Kidney tubule cell (primary cell): Measurements from ENCODE around the gene LMNTD2.

Source experiments
- DNase-seq: peaks from one replicate; pipeline ENCODE4 v3.0.0-alpha.2; 2018; ENCODE audit warnings: low spot score

The LMNTD2 gene

DNA sequence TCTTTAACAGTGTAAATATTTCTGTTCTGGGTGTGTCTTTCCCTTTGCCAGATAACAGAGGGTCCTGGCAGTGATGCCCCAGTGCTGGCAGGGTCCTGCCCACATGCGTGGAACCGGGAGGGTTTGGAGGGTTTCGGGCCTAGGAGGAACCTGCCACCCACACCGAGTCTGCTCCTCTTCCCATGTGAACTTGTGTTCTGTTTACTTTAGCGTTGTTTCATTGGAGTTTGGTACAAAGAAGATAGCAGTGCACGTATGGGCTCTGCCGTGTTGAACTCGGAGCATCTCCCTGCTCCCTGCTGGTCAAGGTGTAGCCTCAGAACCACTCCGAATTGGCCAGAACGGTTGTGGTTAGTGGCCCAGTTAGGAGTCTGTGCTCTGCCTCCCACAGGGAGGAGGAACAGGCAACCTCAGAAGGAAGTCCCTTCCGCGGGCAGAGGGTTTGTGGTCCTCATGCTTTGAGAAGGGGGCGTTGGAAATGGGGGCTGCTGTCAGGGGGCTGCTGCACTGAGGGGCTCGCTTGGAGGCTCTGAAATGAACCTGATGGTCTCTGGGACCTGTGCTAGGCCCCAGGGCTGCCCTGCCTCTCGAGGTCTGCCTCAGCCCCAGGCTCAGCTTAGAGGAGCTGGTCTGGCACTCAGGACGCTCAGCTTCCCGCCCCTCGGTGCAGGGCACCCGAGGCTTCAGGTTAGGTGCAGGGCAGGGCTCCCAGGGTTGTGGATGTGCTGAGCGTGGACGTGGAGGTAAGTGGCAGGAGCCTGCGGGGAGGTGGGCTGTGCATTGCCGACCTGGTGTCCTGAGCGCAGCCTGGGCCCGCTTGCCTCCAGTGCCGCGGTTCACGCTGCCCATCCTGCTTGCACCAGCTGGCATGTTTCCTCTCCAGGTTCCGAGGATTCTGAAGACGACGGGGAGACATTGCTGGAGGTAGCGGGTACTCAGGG lies 26.1 kb upstream of the LMNTD2 start:
- no peak for DNase-seq

- no peak for DNase-seq
Observed at GRCh38 chr11:584287-584686, 23.7 kb upstream of the LMNTD2 start.

DNA sequence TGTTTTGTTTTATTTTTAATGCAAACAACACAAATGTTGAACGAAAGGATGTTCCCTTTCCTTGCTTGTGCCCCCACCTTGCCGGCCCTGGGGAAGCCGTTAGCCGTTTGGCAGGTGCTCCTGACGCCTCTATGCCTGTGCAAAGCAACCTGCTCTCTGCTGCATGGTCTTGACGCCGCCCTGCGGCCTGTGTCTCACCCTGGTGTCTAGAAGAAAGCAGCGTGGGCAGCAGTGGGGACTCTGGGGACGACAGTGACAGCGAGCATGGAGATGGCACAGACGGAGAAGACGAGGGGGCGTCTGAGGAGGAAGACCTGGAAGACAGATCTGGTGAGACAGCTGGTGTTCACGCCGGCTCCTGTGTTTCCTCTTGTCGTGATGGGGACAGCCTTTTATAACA lies 21.2 kb upstream of the LMNTD2 start:
- no peak for DNase-seq

DNA sequence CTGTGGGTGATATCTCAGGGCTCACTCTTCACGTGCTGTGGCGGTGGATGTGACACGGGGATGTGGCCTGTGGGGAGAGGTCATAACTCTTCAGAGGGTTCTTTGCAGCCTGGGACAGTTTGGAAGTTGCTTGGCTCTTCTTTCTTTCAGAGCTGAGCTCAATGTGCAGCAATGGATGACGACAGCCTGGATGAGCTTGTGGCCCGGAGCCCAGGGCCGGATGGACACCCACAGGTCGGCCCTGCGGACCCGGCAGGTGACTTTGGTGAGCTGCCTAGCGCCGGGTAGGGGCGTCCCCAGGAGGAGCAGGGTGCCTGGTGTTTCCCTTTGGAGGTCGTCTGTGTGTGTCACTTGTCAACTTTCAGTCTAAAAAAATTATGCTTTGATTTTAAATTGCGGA lies 20.8 kb upstream of the LMNTD2 start:
- no peak for DNase-seq

- peak; percentile 53 for DNase-seq
Observed at GRCh38 chr11:579830-580601, 19.5 kb upstream of the LMNTD2 start.

DNA sequence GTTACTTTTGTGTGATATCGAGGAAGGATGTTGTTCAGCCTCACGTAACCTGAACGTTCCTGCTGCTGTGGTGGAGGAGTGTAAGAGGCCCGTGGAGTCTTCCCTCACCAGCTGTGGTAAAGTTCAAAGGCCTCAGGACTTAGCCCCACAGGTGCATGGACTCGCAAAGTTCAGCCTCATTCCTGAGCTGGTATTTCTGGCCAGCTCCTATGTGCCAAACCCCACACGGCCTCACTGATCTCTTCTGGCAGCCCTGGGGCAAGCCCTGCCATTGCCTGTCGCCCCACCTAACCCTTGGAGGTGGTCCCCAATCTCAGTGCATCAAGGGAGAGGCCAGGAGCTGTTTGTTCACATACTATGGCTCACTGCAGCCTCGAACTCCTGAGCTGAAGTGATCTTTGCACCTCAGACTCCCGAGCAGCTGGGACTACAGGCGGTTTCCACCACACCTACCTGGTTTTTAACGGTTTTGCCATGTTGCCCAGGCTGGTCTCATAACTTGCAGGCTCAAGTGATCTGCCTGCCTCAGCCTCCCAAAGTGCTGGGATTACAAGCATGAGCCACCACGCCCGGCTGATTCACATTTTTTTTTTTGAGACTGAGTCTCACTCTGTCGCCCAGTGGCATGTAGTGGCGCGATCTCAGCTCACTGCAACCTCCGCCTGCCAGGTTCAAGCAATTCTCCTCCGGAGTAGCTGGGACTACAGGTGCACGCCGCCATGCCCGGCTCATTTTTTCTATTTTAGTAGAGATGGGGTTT lies 17.9 kb upstream of the LMNTD2 start:
- DNase-seq: peak; percentile 43

- DNase-seq: no peak
Observed at GRCh38 chr11:577611-577894, 17.0 kb upstream of the LMNTD2 start.

DNA sequence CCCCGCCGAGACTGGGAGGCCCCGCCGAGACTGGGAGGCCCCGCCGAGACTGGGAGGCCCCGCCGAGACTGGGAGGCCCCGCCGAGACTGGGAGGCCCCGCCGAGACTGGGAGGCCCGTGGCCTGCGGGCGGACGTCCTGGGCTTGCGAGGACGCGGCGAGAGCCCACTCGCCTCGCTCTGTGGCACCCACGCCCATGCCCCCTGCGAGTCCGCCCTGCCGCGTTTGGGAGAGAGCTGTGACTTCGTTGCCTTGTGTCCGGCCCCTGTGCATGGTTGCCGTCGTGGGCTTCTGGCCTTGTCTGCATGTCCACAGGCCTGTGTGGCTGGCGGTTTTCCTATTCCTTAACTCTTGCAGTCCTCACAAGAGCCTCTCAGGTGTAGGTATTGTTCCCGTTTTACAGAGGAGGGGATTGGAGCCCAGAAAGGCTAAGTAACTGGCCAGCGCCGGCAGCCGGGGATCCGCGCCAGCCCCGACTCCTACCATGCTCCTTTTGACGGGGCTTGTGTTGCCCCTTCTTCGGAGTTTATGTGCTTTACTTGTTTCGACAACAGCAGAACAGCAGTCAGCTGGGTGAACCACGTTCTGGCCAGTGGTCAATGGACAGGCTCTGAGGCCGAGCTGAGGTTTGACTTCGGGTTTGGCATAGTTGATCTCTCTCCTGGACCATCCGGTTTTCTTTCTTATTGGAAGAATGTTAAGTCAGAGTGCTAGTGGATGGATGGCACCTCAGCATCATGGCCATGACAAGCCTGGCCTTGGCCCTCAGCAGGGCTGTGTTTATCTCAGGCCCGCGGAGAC lies 16.5 kb upstream of the LMNTD2 start:
- DNase-seq: peak; percentile 10

DNA sequence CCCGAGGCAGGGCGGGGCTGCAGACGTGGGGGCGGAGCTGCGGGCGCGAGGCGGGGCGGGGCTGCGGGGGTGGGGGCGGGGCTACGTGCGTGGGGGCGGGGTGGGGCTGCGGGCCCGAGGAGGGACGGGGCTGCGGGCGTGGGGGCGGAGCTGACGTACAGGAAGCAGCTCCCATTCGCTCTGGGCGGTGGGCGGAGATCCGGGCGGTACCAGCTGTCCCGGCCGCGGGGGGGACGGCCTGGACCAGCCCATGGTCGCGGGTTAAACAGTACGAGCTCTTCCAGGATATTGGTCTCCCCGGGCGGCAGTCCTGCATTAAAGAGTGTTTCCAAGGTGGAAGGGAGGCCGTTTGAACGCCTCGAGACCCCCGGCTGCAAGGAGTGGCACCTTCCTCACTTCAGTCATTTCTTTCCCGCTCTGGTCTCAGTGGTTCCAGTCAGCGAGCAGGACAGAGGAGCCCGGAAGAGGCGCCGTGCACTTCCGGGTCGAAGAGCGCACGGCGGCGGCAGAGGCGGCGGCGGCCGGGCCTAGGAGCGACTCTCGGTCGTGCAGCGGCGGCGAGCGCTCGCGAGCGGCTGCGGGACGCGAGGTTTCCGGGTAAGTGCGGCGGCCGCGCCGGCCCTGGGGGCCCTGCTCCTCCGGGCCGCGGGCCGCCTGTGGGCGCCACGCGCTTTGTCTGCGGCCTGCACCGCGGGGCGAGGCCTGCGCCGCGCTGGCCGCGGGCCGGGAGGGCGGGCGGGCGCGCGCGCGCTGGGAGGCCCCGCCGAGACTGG lies 15.6 kb upstream of the LMNTD2 start, which contains the start of gene PHRF1:
PHRF1 (plus strand) TSS at position 475 of the 773 bp plus-strand sequence. CDS start 5,043 bp downstream, outside the sequence.
- peak; percentile 94 for DNase-seq

- peak; percentile 78 for DNase-seq
Observed at GRCh38 chr11:575313-575995, 14.9 kb upstream of the LMNTD2 start.

DNA sequence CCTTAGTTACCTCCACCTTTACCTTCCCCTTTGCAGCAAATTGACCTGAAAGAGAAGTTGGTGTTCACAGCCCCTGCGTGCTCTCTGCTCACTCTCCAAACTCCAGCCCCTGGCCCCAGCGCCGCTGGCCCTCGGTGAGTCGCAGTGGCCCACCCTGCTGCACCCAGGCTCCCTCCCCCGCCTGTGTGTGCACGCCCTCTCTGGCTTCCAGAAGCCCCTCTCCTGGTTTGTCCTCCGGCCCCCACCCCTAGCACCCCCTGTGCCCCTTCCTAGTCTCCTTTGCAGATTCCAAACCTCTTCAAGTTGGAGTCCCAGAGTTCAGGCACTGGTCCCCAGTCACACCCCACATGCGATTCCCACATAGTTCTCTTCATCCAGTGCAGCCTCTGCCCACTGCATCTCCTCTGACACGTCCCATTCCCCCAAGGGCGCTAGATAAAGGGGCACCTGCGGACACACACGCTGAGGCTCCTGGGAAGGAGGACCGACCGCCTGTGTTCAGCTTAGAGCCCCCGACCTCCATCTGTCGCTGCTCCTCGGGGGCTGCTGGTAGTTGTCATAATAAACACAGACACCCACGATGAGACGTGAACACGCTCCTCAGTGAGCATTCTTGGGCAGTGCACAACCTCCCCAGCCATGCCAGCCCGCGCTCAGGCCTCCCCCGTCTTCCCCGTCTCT lies 14.2 kb upstream of the LMNTD2 start:
- DNase-seq: no peak

GRCh38 chr11:574031-574570 lies 13.6 kb upstream of the LMNTD2 start:
- peak; percentile 21 for DNase-seq

GRCh38 chr11:573146-573759 lies 12.7 kb upstream of the LMNTD2 start:
- no peak for DNase-seq

DNA sequence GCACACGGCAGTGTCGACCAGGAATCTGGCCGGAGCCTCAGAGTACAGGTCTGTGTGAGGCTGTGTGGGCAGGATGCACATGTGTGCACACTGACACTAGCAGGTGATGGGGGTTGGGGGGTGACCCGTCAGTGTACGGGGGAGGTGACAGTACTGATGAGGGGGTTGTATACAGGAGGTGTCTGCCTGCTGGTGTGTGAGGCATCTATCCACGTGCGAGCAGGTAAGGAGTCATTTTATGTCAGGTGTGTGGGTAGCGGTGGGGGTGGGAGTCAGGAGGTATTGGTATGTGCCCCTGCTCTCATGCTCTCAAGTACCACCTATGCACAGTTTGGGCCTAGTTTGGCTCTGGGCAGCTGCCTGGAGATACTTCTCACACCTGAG lies 11.3 kb upstream of the LMNTD2 start:
- no peak for DNase-seq

DNA sequence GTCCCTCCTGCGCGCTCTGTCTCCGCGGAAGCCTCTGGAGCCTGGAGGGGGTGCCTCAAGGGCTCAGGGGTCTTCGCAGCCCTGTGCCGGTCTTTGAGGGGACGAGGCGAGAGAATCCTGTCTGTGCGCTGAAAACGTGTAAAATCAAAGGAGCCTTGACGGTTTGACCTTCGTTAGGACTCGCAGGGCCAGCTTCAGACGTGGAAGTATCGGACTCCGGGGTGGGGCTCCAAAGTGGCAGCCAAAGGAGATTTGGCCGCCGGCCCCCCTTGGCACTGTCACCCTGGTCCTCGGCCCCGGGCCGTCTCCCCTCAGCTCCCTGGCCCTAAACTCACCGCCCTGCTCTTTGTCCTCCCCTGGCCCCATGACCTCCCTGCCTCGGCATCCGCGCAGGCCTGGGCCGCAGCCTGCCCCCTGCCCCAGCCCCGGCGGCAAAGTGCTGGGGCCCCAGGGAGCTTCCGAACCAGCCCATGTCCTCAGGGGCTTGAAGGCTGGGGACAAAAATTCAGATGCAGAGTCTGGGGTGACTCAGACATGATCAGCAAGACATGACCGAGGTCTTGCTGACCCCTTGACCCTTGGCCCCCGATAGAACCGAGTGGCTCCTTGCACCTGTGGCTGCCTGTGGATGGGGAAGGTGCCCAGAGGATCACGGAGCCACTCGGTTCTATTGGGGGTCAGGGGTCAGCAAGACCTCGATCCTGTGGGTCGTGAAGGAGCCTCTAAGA lies 8.8 kb upstream of the LMNTD2 start:
- DNase-seq: peak; percentile 15

DNA sequence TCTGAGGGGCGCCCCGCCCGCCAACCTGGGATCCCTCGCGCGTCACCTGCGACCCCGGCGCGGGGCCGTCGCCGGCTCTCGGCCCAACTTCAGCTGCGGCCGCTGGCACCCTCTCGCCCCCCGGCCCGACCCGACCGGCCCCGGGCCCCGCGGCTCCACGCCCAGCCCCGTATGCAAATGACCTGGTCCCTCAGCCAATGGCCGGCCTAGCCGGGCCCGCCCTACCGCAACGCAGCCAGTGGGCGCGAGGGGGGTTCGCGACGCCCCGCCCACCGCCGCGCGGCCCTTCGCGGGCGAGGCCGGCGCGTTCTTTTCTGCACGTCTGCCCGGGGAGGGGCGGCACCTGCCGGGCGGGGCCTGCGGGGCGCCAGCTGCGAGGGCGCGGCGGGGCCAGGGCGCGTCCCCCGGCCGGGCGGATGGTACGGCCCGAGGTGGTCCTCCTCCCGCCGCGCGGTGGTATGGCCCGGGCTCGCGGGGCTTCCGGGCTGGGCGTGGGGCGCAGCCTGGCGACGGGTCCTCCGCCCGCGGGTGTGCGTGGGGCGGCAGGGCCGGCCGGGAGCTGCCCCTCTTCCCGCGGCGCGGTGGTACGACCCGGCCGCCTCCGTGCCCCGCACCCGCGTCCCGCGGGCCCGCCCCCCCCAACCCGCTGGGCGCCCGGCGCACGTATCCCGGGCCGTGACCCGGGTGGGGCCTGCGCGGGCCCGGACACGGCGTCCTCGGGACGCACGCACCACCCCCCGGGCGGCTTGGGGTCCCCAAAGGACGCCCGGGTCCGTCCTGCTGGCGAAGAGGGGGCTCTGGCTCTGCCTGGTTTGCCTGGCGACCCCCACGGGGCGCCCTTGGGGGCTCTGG lies 8.0 kb upstream of the LMNTD2 start:
- peak; percentile 97 for DNase-seq

DNA sequence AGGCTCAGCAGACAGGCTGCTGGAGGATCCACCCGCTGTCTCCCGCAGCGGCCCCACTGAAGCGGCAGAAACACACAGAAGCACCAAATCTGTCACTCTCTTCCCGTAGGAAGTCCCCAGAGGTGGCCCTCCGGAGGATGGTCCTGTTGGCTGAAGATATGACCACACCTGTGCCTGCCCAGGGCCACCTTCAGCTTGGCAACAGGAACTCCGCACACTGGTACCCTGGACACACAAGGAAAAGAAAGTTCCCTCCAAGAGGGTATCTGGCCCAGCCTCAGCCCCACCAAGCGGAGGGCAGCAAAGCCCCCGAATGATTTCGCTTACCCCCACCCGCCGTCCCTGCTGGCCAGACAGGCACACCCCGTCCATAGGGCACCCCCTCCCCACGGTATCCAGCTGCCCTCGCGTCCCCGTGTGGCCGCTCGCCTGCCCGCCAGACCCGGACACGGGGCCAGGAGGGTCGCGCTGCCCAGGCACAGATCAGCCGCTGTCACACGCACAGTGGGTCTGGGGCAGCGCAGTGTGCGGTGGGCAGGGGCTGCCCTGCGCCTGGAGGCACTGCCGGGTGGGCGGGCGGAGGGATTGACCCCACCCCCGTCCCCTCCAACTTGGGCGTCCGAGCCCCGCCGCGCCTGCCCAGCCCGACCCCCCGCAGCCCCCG lies 7.2 kb upstream of the LMNTD2 start:
- peak; percentile 28 for DNase-seq
